B cell (primary cell): Measurements from ENCODE around the gene CNOT1. TPM values are rescaled to one million over a fixed set of nuclear protein-coding genes. Genes with fewer than 3 reads are reported as not detected.

Experiments used
- ATAC-seq: fragments of 200-7000 bp; cut with Tn5 transposase; one replicate; pipeline ENCODE4 v1.10.0; 2021; ENCODE audit warnings: low read depth, mild to moderate bottlenecking, moderate number of reproducible peaks, moderate library complexity
- CTCF ChIA-PET: fragments of 350-600 bp; sonication (Branson Sonifier 250); formaldehyde crosslinking; loops from one replicate; lab custom pipeline; 2021; ENCODE audit warnings: antibody characterized with exemption, inconsistent platforms; lab: Charles Lee
- POLR2A ChIA-PET: fragments of 350-600 bp; sonication (Branson Sonifier 250); formaldehyde crosslinking; loops from one replicate; lab custom pipeline; 2021; ENCODE audit warnings: antibody characterized with exemption; lab: Charles Lee
- DNase-seq: peaks from one replicate; pipeline ENCODE4 v3.0.0; 2013
- H2AFZ ChIP-seq: 2 replicates; pipeline ENCODE4 v1.6.1; 2012; ENCODE audit warnings: mild to moderate bottlenecking, low read depth, low read length; ENCODE audit not compliant: insufficient read depth, poor library complexity, severe bottlenecking
- H3K27ac ChIP-seq, 2 donors: 1 replicate in 1 of 2; 2 replicates in 1 of 2; pipeline ENCODE4 v1.5.1; 2012 to 2013; ENCODE audit warnings: low read length in 2 of 2, mild to moderate bottlenecking in 2 of 2, moderate library complexity in 1 of 2
- H3K27me3 ChIP-seq, 4 experiments: fragments of 200-600 bp in 1 of 4; sonication (generic) in 1 of 4; replicated peaks in 1 of 4; 1 replicate in 2 of 4; 2 replicates in 2 of 4; pipeline versions ENCODE4 v1.6.1 to v1.7.0; 2013 to 2016; ENCODE audit warnings: low read length in 3 of 4, mild to moderate bottlenecking in 2 of 4, mixed read lengths in 1 of 4, moderate library complexity in 1 of 4; ENCODE audit not compliant: insufficient read depth in 4 of 4, control insufficient read depth in 3 of 4; ENCODE audit errors: control extremely low read depth in 1 of 4
- H3K36me3 ChIP-seq, 2 experiments: replicated peaks in 1 of 2; 1 replicate in 1 of 2; 2 replicates in 1 of 2; pipeline versions ENCODE4 v1.6.1 to v1.7.1; 2013; ENCODE audit warnings: low read length in 1 of 2; ENCODE audit not compliant: insufficient read depth in 2 of 2, control insufficient read depth in 1 of 2; ENCODE audit errors: control extremely low read depth in 1 of 2, extremely low read depth in 1 of 2
- H3K4me1 ChIP-seq, 2 donors: fragments of 200-600 bp in 1 of 2; sonication (generic) in 1 of 2; 1 replicate in 1 of 2; 2 replicates in 1 of 2; pipeline versions ENCODE4 v1.5.1 to v1.6.1; 2013 to 2017; ENCODE audit warnings: low read length in 2 of 2; ENCODE audit not compliant: control insufficient read depth in 2 of 2, insufficient read depth in 2 of 2
- H3K4me2 ChIP-seq: replicated peaks from 2 replicates; pipeline ENCODE3; 2012; ENCODE audit warnings: mild to moderate bottlenecking, low read depth, low read length; ENCODE audit not compliant: poor library complexity, severe bottlenecking
- H3K4me3 ChIP-seq, 5 experiments: fragments of 200-600 bp in 1 of 5; sonication (generic) in 1 of 5; 1 replicate in 3 of 5; 2 replicates in 2 of 5; pipeline versions ENCODE4 v1.5.1 to v1.7.0; 2011 to 2016; ENCODE audit warnings: low read length in 4 of 5, mild to moderate bottlenecking in 4 of 5, low read depth in 2 of 5, control low read depth in 1 of 5, moderate library complexity in 1 of 5; ENCODE audit not compliant: insufficient read depth in 1 of 5; ENCODE audit errors: control extremely low read depth in 1 of 5, extremely low read depth in 1 of 5
- H3K79me2 ChIP-seq: fragments of 200-600 bp; sonication (generic); one replicate; pipeline ENCODE4 v1.6.0; 2016; ENCODE audit warnings: low read length; ENCODE audit not compliant: control insufficient read depth, insufficient read depth
- H3K9ac ChIP-seq: fragments of 200-600 bp; sonication (generic); 2 replicates; pipeline ENCODE4 v1.6.1; 2017; ENCODE audit warnings: mild to moderate bottlenecking, low read length, moderate library complexity
- H3K9me3 ChIP-seq, 3 donors: one replicate each; pipeline versions ENCODE4 v1.6.1 to v1.7.1; 2013; ENCODE audit warnings: low read length in 2 of 3; ENCODE audit not compliant: control insufficient read depth in 2 of 3, insufficient read depth in 1 of 3; ENCODE audit errors: control extremely low read depth in 1 of 3
- H4K20me1 ChIP-seq: 2 replicates; pipeline ENCODE4 v1.6.0; 2012; ENCODE audit warnings: mild to moderate bottlenecking, low read length; ENCODE audit not compliant: insufficient read depth, control insufficient read depth, poor library complexity, severe bottlenecking
- H3K27ac Mint-ChIP-seq: one replicate; pipeline ENCODE4 v1.8.0; 2021; ENCODE audit warnings: mixed read lengths
- H3K27me3 Mint-ChIP-seq: one replicate; pipeline ENCODE4 v1.8.0; 2021; ENCODE audit warnings: mixed read lengths
- H3K4me1 Mint-ChIP-seq: one replicate; pipeline ENCODE4 v1.8.0; 2021; ENCODE audit warnings: mixed read lengths
- H3K4me3 Mint-ChIP-seq: one replicate; pipeline ENCODE4 v1.8.0; 2021; ENCODE audit warnings: mixed read lengths
- H3K9me3 Mint-ChIP-seq: one replicate; pipeline ENCODE4 v1.8.0; 2022; ENCODE audit warnings: mixed read lengths; ENCODE audit not compliant: insufficient read depth
- EZH2 ChIP-seq: IDR thresholded peaks from 2 replicates; pipeline ENCODE4 v1.6.1; 2012; ENCODE audit warnings: borderline replicate concordance, low read depth, mild to moderate bottlenecking, moderate library complexity, low read length; ENCODE audit not compliant: insufficient read depth, poor library complexity, severe bottlenecking
- WGBS: methylation state at CpG from one replicate; pipeline ENCODE4 v1.1.5; 2013; ENCODE audit warnings: missing lambda C conversion rate; ENCODE audit not compliant: insufficient coverage; 5-methylcytosine and 5-hydroxymethylcytosine counted together
- intact Hi-C: fragments of 100-400 bp; cut with micrococcal nuclease; formaldehyde crosslinking; loops from one replicate; pipeline ENCODE4 v1.10.0; 2022
- polyA plus RNA-seq: library from polyadenylated mRNA; depleted of rRNA; stranded (reverse); fragments of >200 nt; gene quantifications from 2 replicates; pipeline ENCODE4 v1.2.3, GENCODE V29; 2012
- total RNA-seq, 2 donors: library from RNA; stranded (reverse); fragments of 120-200 nt in 1 of 2; gene quantifications; 1 replicate in 1 of 2; 2 replicates in 1 of 2; pipeline versions ENCODE4 v1.2.3 to v1.2.4, GENCODE V29; 2013 to 2022
- TF ChIP-seq, protein P1 (sequence below): fragments of 200-600 bp; IDR thresholded peaks from one replicate; pipeline ENCODE4 v1.8.0; 2022; ENCODE audit warnings: antibody characterized with exemption, mild to moderate bottlenecking

The CNOT1 gene
- total and polyA plus RNA-seq, 2 donors (not counting 1 experiment from before 2014, with no cell fraction given): 211 to 268 TPM

DNA sequence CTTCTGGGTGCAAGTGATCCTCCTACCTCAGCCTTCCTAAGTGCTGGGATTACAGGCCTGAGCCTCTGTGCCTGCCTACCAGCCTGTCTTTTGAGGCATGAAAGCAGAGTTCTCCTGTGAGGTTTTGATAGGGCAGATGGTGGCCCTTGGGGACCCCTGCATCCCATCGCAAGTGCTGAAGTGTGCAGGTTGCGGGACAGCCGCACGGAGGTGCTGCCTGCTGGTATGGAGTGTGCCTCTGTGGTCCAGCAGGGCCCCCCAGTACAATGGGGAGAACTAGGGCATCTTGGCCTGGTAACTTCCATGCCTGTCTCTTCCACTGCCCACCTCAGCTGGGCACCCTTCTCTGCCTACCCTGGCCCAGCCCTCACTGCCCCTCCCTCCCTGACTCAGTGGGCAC, 139.6 kb downstream of the CNOT1 start:
- Histone ChIP-seq H3K9me3 (no peaks in the 10 kb centered on the region), H3K9ac (no peak overlapping the region), H3K4me3 (no peak overlapping the region), H4K20me1 (no peaks in the 10 kb centered on the region), H3K27ac (no peak overlapping the region), H3K4me2 (no peak overlapping the region), H2AFZ (no peak overlapping the region), H3K79me2 (no peaks in the 10 kb centered on the region), H3K27me3 (peaks cover 0 to 6% (median 0%) of the 10 kb centered on the region in 4 experiments), H3K4me1 (peaks cover 3 to 9% of the 10 kb centered on the region in 2 donors), H3K36me3 (no peaks in the 10 kb centered on the region)
- intact Hi-C loops: no loop called here
- Mint-ChIP-seq H3K27me3 (peaks cover 7% of the 10 kb centered on the region), H3K4me3 (no peak overlapping the region), H3K27ac (no peak overlapping the region), H3K9me3 (no peaks in the 10 kb centered on the region), H3K4me1 (peaks cover 5% of the 10 kb centered on the region)
- 97% methylated on average over 4 of the region's 4 CpGs for WGBS
- ChIA-PET POLR2A (no interaction called here), CTCF (interaction anchor here (3.3 to 7.9 kb wide), 2 partner anchors 143 to 153 kb away, joined by 32 to 199 read pairs; no protein-coding TSS in a partner anchor)
- ATAC-seq (no peak), DNase-seq (no peak)
- TF ChIP-seq, protein P1, sequence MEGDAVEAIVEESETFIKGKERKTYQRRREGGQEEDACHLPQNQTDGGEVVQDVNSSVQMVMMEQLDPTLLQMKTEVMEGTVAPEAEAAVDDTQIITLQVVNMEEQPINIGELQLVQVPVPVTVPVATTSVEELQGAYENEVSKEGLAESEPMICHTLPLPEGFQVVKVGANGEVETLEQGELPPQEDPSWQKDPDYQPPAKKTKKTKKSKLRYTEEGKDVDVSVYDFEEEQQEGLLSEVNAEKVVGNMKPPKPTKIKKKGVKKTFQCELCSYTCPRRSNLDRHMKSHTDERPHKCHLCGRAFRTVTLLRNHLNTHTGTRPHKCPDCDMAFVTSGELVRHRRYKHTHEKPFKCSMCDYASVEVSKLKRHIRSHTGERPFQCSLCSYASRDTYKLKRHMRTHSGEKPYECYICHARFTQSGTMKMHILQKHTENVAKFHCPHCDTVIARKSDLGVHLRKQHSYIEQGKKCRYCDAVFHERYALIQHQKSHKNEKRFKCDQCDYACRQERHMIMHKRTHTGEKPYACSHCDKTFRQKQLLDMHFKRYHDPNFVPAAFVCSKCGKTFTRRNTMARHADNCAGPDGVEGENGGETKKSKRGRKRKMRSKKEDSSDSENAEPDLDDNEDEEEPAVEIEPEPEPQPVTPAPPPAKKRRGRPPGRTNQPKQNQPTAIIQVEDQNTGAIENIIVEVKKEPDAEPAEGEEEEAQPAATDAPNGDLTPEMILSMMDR: no peak
- TF ChIP-seq EZH2: no peak

DNA sequence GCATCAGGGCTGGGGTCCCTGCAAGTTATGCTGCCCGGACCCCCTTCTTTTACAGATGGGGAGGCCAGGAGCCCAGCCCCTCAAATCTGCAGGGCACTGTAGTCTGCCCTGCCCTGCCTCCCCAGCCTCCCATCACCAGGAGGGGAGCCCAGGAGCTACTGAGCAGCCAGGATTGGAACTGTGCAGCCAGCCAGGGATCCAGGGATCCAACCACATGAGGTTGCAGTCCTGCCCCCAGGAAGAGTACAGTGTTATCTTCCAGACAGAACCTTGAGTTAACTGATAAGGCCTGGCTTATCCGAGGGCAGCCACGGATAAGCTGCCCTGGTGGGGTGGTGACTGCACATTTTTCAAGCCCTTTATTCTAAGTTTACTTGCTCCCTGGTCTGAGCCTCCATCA, 141.1 kb downstream of the CNOT1 start:
- Mint-ChIP-seq H3K4me3 (no peak overlapping the region), H3K9me3 (no peaks in the 10 kb centered on the region), H3K27me3 (peaks cover 8% of the 10 kb centered on the region), H3K27ac (no peak overlapping the region), H3K4me1 (peaks cover 3% of the 10 kb centered on the region)
- no peak overlapping the region for H3K9ac ChIP-seq
- ChIA-PET POLR2A (no interaction called here), CTCF (interaction anchor here (0.7 to 7.9 kb wide), 11 partner anchors 11 to 455 kb away, joined by 3 to 199 read pairs (median 7); partner anchors contain the start of genes GINS3 and NDRG4)
- no peak for ATAC-seq
- no peaks in the 10 kb centered on the region for H4K20me1 ChIP-seq
- WGBS: 94% methylated on average over 2 of the region's 3 CpGs
- H3K4me3 ChIP-seq: no peak overlapping the region
- H3K36me3 ChIP-seq: no peaks in the 10 kb centered on the region
- H3K27me3 ChIP-seq: peaks cover 0 to 5% (median 0%) of the 10 kb centered on the region in 4 experiments
- peaks cover 3 to 7% of the 10 kb centered on the region in 2 donors for H3K4me1 ChIP-seq
- H3K9me3 ChIP-seq: no peaks in the 10 kb centered on the region
- no peak for TF ChIP-seq EZH2
- TF ChIP-seq, protein P1: no peak
- intact Hi-C loops: loop anchor here (10.0 kb wide), 2 partner anchors 266 to 464 kb away; partner anchors contain the start of gene MMP15
- H3K27ac ChIP-seq: no peak overlapping the region
- no peaks in the 10 kb centered on the region for H3K79me2 ChIP-seq
- H3K4me2 ChIP-seq: no peak overlapping the region
- no peak overlapping the region for H2AFZ ChIP-seq
- DNase-seq: no peak
